ENCODE results near the gene SMOC2.
"Not testable (repeated sequence)": the region's sequence is repeated elsewhere in the genome, so short reads cannot be mapped to it uniquely, and the experiment has no call there.

The SMOC2 gene

GRCh38 chr6:168546151-168546550 lies 105.2 kb downstream of the SMOC2 start:
- no peak for DNase-seq

GRCh38 chr6:168546730-168547129 lies 105.7 kb downstream of the SMOC2 start:
- no peak for DNase-seq

- DNase-seq = no peak
Measured at GRCh38 chr6:168550326-168550725, 109.3 kb downstream of the SMOC2 start.

GRCh38 chr6:168554472-168554871 lies 113.5 kb downstream of the SMOC2 start:
- DNase-seq = no peak

- DNase-seq = no peak
Measured at GRCh38 chr6:168554898-168555617, 114.1 kb downstream of the SMOC2 start.

- no peak for DNase-seq
Measured at GRCh38 chr6:168555618-168556273, 114.8 kb downstream of the SMOC2 start.

- DNase-seq = no peak
Measured at GRCh38 chr6:168557512-168557911, 116.5 kb downstream of the SMOC2 start.

- DNase-seq = no peak
Measured at GRCh38 chr6:168558686-168559085, 117.7 kb downstream of the SMOC2 start.

- no peak for DNase-seq
Measured at GRCh38 chr6:168559574-168560098, 118.7 kb downstream of the SMOC2 start.

GRCh38 chr6:168560126-168560525 lies 119.1 kb downstream of the SMOC2 start:
- DNase-seq = no peak

GRCh38 chr6:168562576-168563151 lies 121.7 kb downstream of the SMOC2 start:
- DNase-seq = no peak

GRCh38 chr6:168563656-168564055 lies 122.7 kb downstream of the SMOC2 start:
- no peak for DNase-seq

- no peak for DNase-seq
Measured at GRCh38 chr6:168565112-168565511, 124.1 kb downstream of the SMOC2 start.

- no peak for DNase-seq
Measured at GRCh38 chr6:168570211-168570610, 129.2 kb downstream of the SMOC2 start.

GRCh38 chr6:168571268-168571667 lies 130.3 kb downstream of the SMOC2 start:
- no peak for DNase-seq

- not testable (repeated sequence) for DNase-seq
Measured at GRCh38 chr6:168573276-168573835, 132.4 kb downstream of the SMOC2 start.

- no peak for DNase-seq
Measured at GRCh38 chr6:168574075-168574698, 133.2 kb downstream of the SMOC2 start.

- DNase-seq = no peak
Measured at GRCh38 chr6:168574699-168575195, 133.8 kb downstream of the SMOC2 start.

- DNase-seq = no peak
Measured at GRCh38 chr6:168575346-168576098, 134.5 kb downstream of the SMOC2 start.

- no peak for DNase-seq
Measured at GRCh38 chr6:168576388-168576787, 135.4 kb downstream of the SMOC2 start.

GRCh38 chr6:168577496-168577895 lies 136.5 kb downstream of the SMOC2 start:
- DNase-seq = no peak

- DNase-seq = no peak
Measured at GRCh38 chr6:168578036-168578435, 137.1 kb downstream of the SMOC2 start.
